ENCODE data around the gene PPP1R1B. TPM values are rescaled to one million over a fixed set of nuclear protein-coding genes. Genes with fewer than 3 reads are reported as not detected.

Gene PPP1R1B
- total RNA-seq, 2 experiments from 2014 or later = not detected

DNA sequence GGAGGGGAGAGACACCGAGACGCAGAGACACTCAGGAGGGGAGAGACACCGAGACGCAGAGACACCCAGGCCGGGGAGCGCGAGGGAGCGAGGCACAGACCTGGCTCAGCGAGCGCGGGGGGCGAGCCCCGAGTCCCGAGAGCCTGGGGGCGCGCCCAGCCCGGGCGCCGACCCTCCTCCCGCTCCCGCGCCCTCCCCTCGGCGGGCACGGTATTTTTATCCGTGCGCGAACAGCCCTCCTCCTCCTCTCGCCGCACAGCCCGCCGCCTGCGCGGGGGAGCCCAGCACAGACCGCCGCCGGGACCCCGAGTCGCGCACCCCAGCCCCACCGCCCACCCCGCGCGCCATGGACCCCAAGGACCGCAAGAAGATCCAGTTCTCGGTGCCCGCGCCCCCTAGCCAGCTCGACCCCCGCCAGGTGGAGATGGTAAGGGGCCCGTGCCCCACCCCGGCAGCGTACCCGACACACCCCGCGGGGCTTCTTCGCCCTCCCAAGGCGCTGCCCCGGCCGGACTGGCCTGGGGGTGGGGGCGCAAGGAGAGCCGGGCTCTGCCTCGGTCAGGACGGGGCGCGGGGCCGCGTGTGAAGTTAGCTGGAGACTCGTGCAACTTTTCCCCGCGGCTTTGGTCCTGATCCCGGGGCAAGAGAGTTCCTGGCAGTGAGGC is 427 bp downstream of the PPP1R1B start:
- Histone ChIP-seq H3K9me3 (ENCODE audit: low read length) (no peaks in the 10 kb centered on the region), H4K20me1 (ENCODE audit: insufficient read depth, low read length) (no peaks in the 10 kb centered on the region), H3K9me2 (ENCODE audit: insufficient read depth, low read length) (no peaks in the 10 kb centered on the region), H3K27ac (ENCODE audit: low read depth, low read length, poor library complexity, severe bottlenecking) (no peak overlapping the region), H2AFZ (ENCODE audit: low read length) (no peak overlapping the region), H3K4me1 (ENCODE audit: insufficient read depth, low read length, poor library complexity, severe bottlenecking) (peaks cover 25% of the 10 kb centered on the region), H3K4me3 (ENCODE audit: low read depth, low read length, poor library complexity, severe bottlenecking) (no peak overlapping the region), H3K4me2 (ENCODE audit: low read length) (no peak overlapping the region), H3K36me3 (ENCODE audit: insufficient read depth, low read length) (no peaks in the 10 kb centered on the region), H3K79me2 (ENCODE audit: insufficient read depth, low read depth, low read length) (no peaks in the 10 kb centered on the region)
- TF ChIP-seq, protein P1, sequence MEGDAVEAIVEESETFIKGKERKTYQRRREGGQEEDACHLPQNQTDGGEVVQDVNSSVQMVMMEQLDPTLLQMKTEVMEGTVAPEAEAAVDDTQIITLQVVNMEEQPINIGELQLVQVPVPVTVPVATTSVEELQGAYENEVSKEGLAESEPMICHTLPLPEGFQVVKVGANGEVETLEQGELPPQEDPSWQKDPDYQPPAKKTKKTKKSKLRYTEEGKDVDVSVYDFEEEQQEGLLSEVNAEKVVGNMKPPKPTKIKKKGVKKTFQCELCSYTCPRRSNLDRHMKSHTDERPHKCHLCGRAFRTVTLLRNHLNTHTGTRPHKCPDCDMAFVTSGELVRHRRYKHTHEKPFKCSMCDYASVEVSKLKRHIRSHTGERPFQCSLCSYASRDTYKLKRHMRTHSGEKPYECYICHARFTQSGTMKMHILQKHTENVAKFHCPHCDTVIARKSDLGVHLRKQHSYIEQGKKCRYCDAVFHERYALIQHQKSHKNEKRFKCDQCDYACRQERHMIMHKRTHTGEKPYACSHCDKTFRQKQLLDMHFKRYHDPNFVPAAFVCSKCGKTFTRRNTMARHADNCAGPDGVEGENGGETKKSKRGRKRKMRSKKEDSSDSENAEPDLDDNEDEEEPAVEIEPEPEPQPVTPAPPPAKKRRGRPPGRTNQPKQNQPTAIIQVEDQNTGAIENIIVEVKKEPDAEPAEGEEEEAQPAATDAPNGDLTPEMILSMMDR (conservative IDR thresholded peaks at IDR 0.05; ENCODE audit: low read length) = no peak
- no peak for TF ChIP-seq EZH2phosphoT487 (IDR thresholded peaks at IDR 0.05; ENCODE audit: borderline replicate concordance, low read depth, low read length)
- ChIA-PET CTCF (ENCODE audit: unreplicated experiment) (no interaction called here), POLR2A (no interaction called here)
- intact Hi-C loops (cut with micrococcal nuclease; ENCODE audit: unreplicated experiment) = no loop called here
- no peak for DNase-seq (ENCODE audit: low spot score)
- BruUV-seq (replicated peaks) = no TSS peak

DNA sequence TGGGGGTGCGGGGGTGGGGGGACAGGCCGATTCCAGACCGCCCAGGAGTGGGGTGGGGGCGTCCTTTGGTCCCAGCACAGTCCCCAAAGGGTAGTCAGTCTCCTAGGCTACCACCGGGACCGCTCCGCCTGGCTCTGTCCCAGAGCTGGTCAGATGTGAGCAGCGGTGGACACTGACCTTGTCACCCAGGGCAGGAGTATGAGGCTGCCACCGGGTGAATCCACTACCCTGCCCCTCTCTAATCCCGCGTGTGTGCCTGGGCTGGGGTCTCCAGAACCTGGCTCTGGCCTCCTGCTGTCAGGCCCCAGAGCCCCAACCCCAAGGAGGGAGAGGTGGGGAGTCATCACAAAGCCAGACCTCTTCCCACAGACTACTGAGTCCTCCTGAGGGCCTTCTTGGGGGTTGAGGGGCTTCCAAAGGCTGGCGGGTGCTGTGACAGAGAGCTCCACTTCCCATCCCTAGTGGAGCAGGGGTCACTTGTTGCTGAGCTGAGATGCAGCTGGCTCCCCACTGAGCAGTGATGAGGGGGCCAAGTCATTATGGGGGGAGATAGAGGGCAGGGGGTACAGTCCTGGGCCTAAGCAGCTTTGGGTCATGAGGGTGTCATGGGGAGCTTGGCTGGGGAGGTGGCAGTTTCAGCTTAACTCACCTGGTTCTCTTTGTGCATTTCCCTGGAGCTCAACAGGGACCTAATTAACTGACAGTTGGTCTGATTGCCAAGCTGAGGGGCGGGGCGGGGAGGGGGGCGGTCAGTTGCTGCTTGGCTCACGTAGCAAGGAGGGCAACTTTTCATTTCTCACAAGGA is 1.2 kb downstream of the PPP1R1B start:
- TF ChIP-seq, protein P1 (conservative IDR thresholded peaks at IDR 0.05; ENCODE audit: low read length) = no peak
- no peak for TF ChIP-seq EZH2phosphoT487 (IDR thresholded peaks at IDR 0.05; ENCODE audit: borderline replicate concordance, low read depth, low read length)
- H3K9me3 ChIP-seq (ENCODE audit: low read length) = no peaks in the 10 kb centered on the region
- H4K20me1 ChIP-seq (ENCODE audit: insufficient read depth, low read length) = no peaks in the 10 kb centered on the region
- intact Hi-C loops (cut with micrococcal nuclease; ENCODE audit: unreplicated experiment) = no loop called here
- H3K36me3 ChIP-seq (ENCODE audit: insufficient read depth, low read length) = no peaks in the 10 kb centered on the region
- H2AFZ ChIP-seq (ENCODE audit: low read length) = no peak overlapping the region
- H3K27ac ChIP-seq (ENCODE audit: low read depth, low read length, poor library complexity, severe bottlenecking) = no peak overlapping the region
- BruUV-seq (replicated peaks) = no TSS peak
- no peaks in the 10 kb centered on the region for H3K79me2 ChIP-seq (ENCODE audit: insufficient read depth, low read depth, low read length)
- ChIA-PET CTCF (ENCODE audit: unreplicated experiment) (interaction anchor here (0.6 to 0.7 kb wide), 2 partner anchors 43 to 228 kb away, joined by 5 to 6 read pairs; no protein-coding TSS in a partner anchor), POLR2A (interaction anchor here (0.6 to 1.5 kb wide), 2 partner anchors 10 to 393 kb away, joined by 3 to 6 read pairs; no protein-coding TSS in a partner anchor)
- H3K4me2 ChIP-seq (ENCODE audit: low read length) = no peak overlapping the region
- H3K9me2 ChIP-seq (ENCODE audit: insufficient read depth, low read length) = no peaks in the 10 kb centered on the region
- no peak overlapping the region for H3K4me3 ChIP-seq (ENCODE audit: low read depth, low read length, poor library complexity, severe bottlenecking)
- DNase-seq (ENCODE audit: low spot score) = no peak
- peaks cover 22% of the 10 kb centered on the region for H3K4me1 ChIP-seq (ENCODE audit: insufficient read depth, low read length, poor library complexity, severe bottlenecking)

Measured in OCI-LY7 (cell line).